ENCODE data around the gene NECTIN3.

Gene NECTIN3

GRCh38 chr3:111164621-111165020 lies 93.0 kb downstream of the NECTIN3 start:
- H3K9ac ChIP-seq (ENCODE audit: low read length), result no peak overlapping the region
- H3K4me1 ChIP-seq (ENCODE audit: control insufficient read depth, insufficient read depth, low read length), result no peaks in the 10 kb centered on the region
- H3K4me3 ChIP-seq (ENCODE audit: low read length), result no peak overlapping the region
- no peaks in the 10 kb centered on the region for H3K9me3 ChIP-seq (ENCODE audit: control insufficient read depth, low read length)
- no peaks in the 10 kb centered on the region for H3K36me3 ChIP-seq (ENCODE audit: control insufficient read depth, insufficient read depth, low read length)
- no peaks in the 10 kb centered on the region for H3K27me3 ChIP-seq (ENCODE audit: control insufficient read depth, insufficient read depth, low read length)

- Histone ChIP-seq H3K4me3 (ENCODE audit: low read length) (no peak overlapping the region), H3K36me3 (ENCODE audit: control insufficient read depth, insufficient read depth, low read length) (no peaks in the 10 kb centered on the region), H3K27me3 (ENCODE audit: control insufficient read depth, insufficient read depth, low read length) (no peaks in the 10 kb centered on the region), H3K4me1 (ENCODE audit: control insufficient read depth, insufficient read depth, low read length) (no peaks in the 10 kb centered on the region), H3K9me3 (ENCODE audit: control insufficient read depth, low read length) (no peaks in the 10 kb centered on the region), H3K9ac (ENCODE audit: low read length) (no peak overlapping the region)
These were observed 93.8 kb downstream of the NECTIN3 start for GRCh38 chr3:111165411-111165810.

- Histone ChIP-seq H3K9me3 (ENCODE audit: control insufficient read depth, low read length) (no peaks in the 10 kb centered on the region), H3K4me3 (ENCODE audit: low read length) (no peak overlapping the region), H3K36me3 (ENCODE audit: control insufficient read depth, insufficient read depth, low read length) (no peaks in the 10 kb centered on the region), H3K9ac (ENCODE audit: low read length) (no peak overlapping the region), H3K4me1 (ENCODE audit: control insufficient read depth, insufficient read depth, low read length) (no peaks in the 10 kb centered on the region), H3K27me3 (ENCODE audit: control insufficient read depth, insufficient read depth, low read length) (no peaks in the 10 kb centered on the region)
These were observed 101.8 kb downstream of the NECTIN3 start for GRCh38 chr3:111173328-111173900.

- Histone ChIP-seq H3K4me1 (ENCODE audit: control insufficient read depth, insufficient read depth, low read length) (no peaks in the 10 kb centered on the region), H3K36me3 (ENCODE audit: control insufficient read depth, insufficient read depth, low read length) (no peaks in the 10 kb centered on the region), H3K9me3 (ENCODE audit: control insufficient read depth, low read length) (no peaks in the 10 kb centered on the region), H3K27me3 (ENCODE audit: control insufficient read depth, insufficient read depth, low read length) (no peaks in the 10 kb centered on the region), H3K4me3 (ENCODE audit: low read length) (no peak overlapping the region), H3K9ac (ENCODE audit: low read length) (no peak overlapping the region)
These were observed 102.3 kb downstream of the NECTIN3 start for GRCh38 chr3:111173906-111174305.

GRCh38 chr3:111190518-111190917 lies 118.9 kb downstream of the NECTIN3 start:
- H3K27me3 ChIP-seq (ENCODE audit: control insufficient read depth, insufficient read depth, low read length), result no peaks in the 10 kb centered on the region
- no peaks in the 10 kb centered on the region for H3K9me3 ChIP-seq (ENCODE audit: control insufficient read depth, low read length)
- H3K4me3 ChIP-seq (ENCODE audit: low read length), result no peak overlapping the region
- H3K36me3 ChIP-seq (ENCODE audit: control insufficient read depth, insufficient read depth, low read length), result no peaks in the 10 kb centered on the region
- no peaks in the 10 kb centered on the region for H3K4me1 ChIP-seq (ENCODE audit: control insufficient read depth, insufficient read depth, low read length)
- no peak overlapping the region for H3K9ac ChIP-seq (ENCODE audit: low read length)

- Histone ChIP-seq H3K36me3 (ENCODE audit: control insufficient read depth, insufficient read depth, low read length) (no peaks in the 10 kb centered on the region), H3K9ac (ENCODE audit: low read length) (no peak overlapping the region), H3K4me1 (ENCODE audit: control insufficient read depth, insufficient read depth, low read length) (no peaks in the 10 kb centered on the region), H3K9me3 (ENCODE audit: control insufficient read depth, low read length) (no peaks in the 10 kb centered on the region), H3K27me3 (ENCODE audit: control insufficient read depth, insufficient read depth, low read length) (no peaks in the 10 kb centered on the region), H3K4me3 (ENCODE audit: low read length) (no peak overlapping the region)
These were observed 121.9 kb downstream of the NECTIN3 start for GRCh38 chr3:111193472-111193871.

GRCh38 chr3:111194048-111194447 lies 122.4 kb downstream of the NECTIN3 start:
- no peak overlapping the region for H3K9ac ChIP-seq (ENCODE audit: low read length)
- H3K9me3 ChIP-seq (ENCODE audit: control insufficient read depth, low read length), result no peaks in the 10 kb centered on the region
- no peaks in the 10 kb centered on the region for H3K36me3 ChIP-seq (ENCODE audit: control insufficient read depth, insufficient read depth, low read length)
- no peaks in the 10 kb centered on the region for H3K4me1 ChIP-seq (ENCODE audit: control insufficient read depth, insufficient read depth, low read length)
- no peaks in the 10 kb centered on the region for H3K27me3 ChIP-seq (ENCODE audit: control insufficient read depth, insufficient read depth, low read length)
- no peak overlapping the region for H3K4me3 ChIP-seq (ENCODE audit: low read length)

- Histone ChIP-seq H3K27me3 (ENCODE audit: control insufficient read depth, insufficient read depth, low read length) (no peaks in the 10 kb centered on the region), H3K36me3 (ENCODE audit: control insufficient read depth, insufficient read depth, low read length) (no peaks in the 10 kb centered on the region), H3K9ac (ENCODE audit: low read length) (no peak overlapping the region), H3K4me3 (ENCODE audit: low read length) (no peak overlapping the region), H3K9me3 (ENCODE audit: control insufficient read depth, low read length) (no peaks in the 10 kb centered on the region), H3K4me1 (ENCODE audit: control insufficient read depth, insufficient read depth, low read length) (no peaks in the 10 kb centered on the region)
These were observed 125.9 kb downstream of the NECTIN3 start for GRCh38 chr3:111197485-111197884.

GRCh38 chr3:111200027-111200426 lies 128.4 kb downstream of the NECTIN3 start:
- no peak overlapping the region for H3K4me3 ChIP-seq (ENCODE audit: low read length)
- no peaks in the 10 kb centered on the region for H3K9me3 ChIP-seq (ENCODE audit: control insufficient read depth, low read length)
- H3K27me3 ChIP-seq (ENCODE audit: control insufficient read depth, insufficient read depth, low read length), result no peaks in the 10 kb centered on the region
- no peaks in the 10 kb centered on the region for H3K36me3 ChIP-seq (ENCODE audit: control insufficient read depth, insufficient read depth, low read length)
- H3K9ac ChIP-seq (ENCODE audit: low read length), result no peak overlapping the region
- no peaks in the 10 kb centered on the region for H3K4me1 ChIP-seq (ENCODE audit: control insufficient read depth, insufficient read depth, low read length)

GRCh38 chr3:111210003-111210711 lies 138.5 kb downstream of the NECTIN3 start:
- Histone ChIP-seq H3K36me3 (ENCODE audit: control insufficient read depth, insufficient read depth, low read length) (no peaks in the 10 kb centered on the region), H3K9ac (ENCODE audit: low read length) (no peak overlapping the region), H3K9me3 (ENCODE audit: control insufficient read depth, low read length) (no peaks in the 10 kb centered on the region), H3K27me3 (ENCODE audit: control insufficient read depth, insufficient read depth, low read length) (no peaks in the 10 kb centered on the region), H3K4me1 (ENCODE audit: control insufficient read depth, insufficient read depth, low read length) (no peaks in the 10 kb centered on the region), H3K4me3 (ENCODE audit: low read length) (no peak overlapping the region)

GRCh38 chr3:111210866-111211564 lies 139.4 kb downstream of the NECTIN3 start:
- no peak overlapping the region for H3K9ac ChIP-seq (ENCODE audit: low read length)
- H3K4me3 ChIP-seq (ENCODE audit: low read length), result no peak overlapping the region
- no peaks in the 10 kb centered on the region for H3K9me3 ChIP-seq (ENCODE audit: control insufficient read depth, low read length)
- H3K36me3 ChIP-seq (ENCODE audit: control insufficient read depth, insufficient read depth, low read length), result no peaks in the 10 kb centered on the region
- no peaks in the 10 kb centered on the region for H3K4me1 ChIP-seq (ENCODE audit: control insufficient read depth, insufficient read depth, low read length)
- no peaks in the 10 kb centered on the region for H3K27me3 ChIP-seq (ENCODE audit: control insufficient read depth, insufficient read depth, low read length)

- no peaks in the 10 kb centered on the region for H3K9me3 ChIP-seq (ENCODE audit: control insufficient read depth, low read length)
- no peak overlapping the region for H3K9ac ChIP-seq (ENCODE audit: low read length)
- H3K4me3 ChIP-seq (ENCODE audit: low read length), result no peak overlapping the region
- H3K4me1 ChIP-seq (ENCODE audit: control insufficient read depth, insufficient read depth, low read length), result no peaks in the 10 kb centered on the region
- no peaks in the 10 kb centered on the region for H3K27me3 ChIP-seq (ENCODE audit: control insufficient read depth, insufficient read depth, low read length)
- H3K36me3 ChIP-seq (ENCODE audit: control insufficient read depth, insufficient read depth, low read length), result no peaks in the 10 kb centered on the region
These were observed 140.9 kb downstream of the NECTIN3 start for GRCh38 chr3:111212511-111212910.
